Stimulated activated CD8-positive, alpha-beta memory T cell treated with anti-CD3 and anti-CD28 coated beads, Interleukin-7, amount 100 ng/mL, for 24 hours (primary cell): ENCODE results near the gene NKD2.
"Not testable (repeated sequence)": the region's sequence is repeated elsewhere in the genome, so short reads cannot be mapped to it uniquely, and the experiment has no call there.

Experiments
- DNase-seq: peaks from one replicate; pipeline ENCODE4 v3.0.0-alpha.2; 2020; ENCODE audit warnings: low read depth

Gene NKD2

GRCh38 chr5:1073239-1074102, 64.9 kb downstream of the NKD2 start:
- no peak for DNase-seq

GRCh38 chr5:1074226-1074625, 65.6 kb downstream of the NKD2 start:
- DNase-seq = no peak

- DNase-seq = no peak
Measured at GRCh38 chr5:1074816-1075554, 66.4 kb downstream of the NKD2 start.

- no peak for DNase-seq
Measured at GRCh38 chr5:1075555-1075881, 66.9 kb downstream of the NKD2 start.

GRCh38 chr5:1075931-1076330, 67.3 kb downstream of the NKD2 start:
- DNase-seq = no peak

GRCh38 chr5:1076406-1076805, 67.8 kb downstream of the NKD2 start:
- no peak for DNase-seq

- no peak for DNase-seq
Measured at GRCh38 chr5:1077026-1077425, 68.4 kb downstream of the NKD2 start.

- no peak for DNase-seq
Measured at GRCh38 chr5:1077491-1078020, 69.0 kb downstream of the NKD2 start.

GRCh38 chr5:1078206-1078605, 69.6 kb downstream of the NKD2 start:
- no peak for DNase-seq

GRCh38 chr5:1078851-1079250, 70.2 kb downstream of the NKD2 start:
- DNase-seq = no peak

- DNase-seq = no peak
Measured at GRCh38 chr5:1079486-1079885, 70.9 kb downstream of the NKD2 start.

- DNase-seq = no peak
Measured at GRCh38 chr5:1079961-1080360, 71.4 kb downstream of the NKD2 start.

GRCh38 chr5:1080432-1080831, 71.8 kb downstream of the NKD2 start:
- DNase-seq = no peak

GRCh38 chr5:1081519-1081918, 72.9 kb downstream of the NKD2 start:
- no peak for DNase-seq

GRCh38 chr5:1083026-1083425, 74.4 kb downstream of the NKD2 start:
- DNase-seq = not testable (repeated sequence)

GRCh38 chr5:1083823-1084605, 75.4 kb downstream of the NKD2 start:
- DNase-seq = no peak

- no peak for DNase-seq
Measured at GRCh38 chr5:1085391-1085790, 76.8 kb downstream of the NKD2 start.

GRCh38 chr5:1086137-1086536, 77.5 kb downstream of the NKD2 start:
- DNase-seq = no peak

GRCh38 chr5:1086871-1087270, 78.3 kb downstream of the NKD2 start:
- DNase-seq = no peak

GRCh38 chr5:1087428-1087827, 78.8 kb downstream of the NKD2 start:
- DNase-seq = no peak

GRCh38 chr5:1088031-1088430, 79.4 kb downstream of the NKD2 start:
- DNase-seq = no peak
